ENCODE results near the gene TGFBR2.

GRCh38 chr3:30675774-30676173 lies 69.4 kb downstream of the TGFBR2 start:
- no peak for TF ChIP-seq POLR2A (IDR thresholded peaks at IDR 0.05)
- TF ChIP-seq CTCF (IDR thresholded peaks at IDR 0.05) = no peak

Measured in uterus (tissue), 2 donors.